MG63 (cell line): ENCODE data around the gene DLK1. TPM values are rescaled to one million over a fixed set of nuclear protein-coding genes. Genes with fewer than 3 reads are reported as not detected.

Experiments used
- DNase-seq: peaks from one replicate; pipeline ENCODE4 v3.0.0-alpha.2; 2020
- H3K27me3 ChIP-seq: fragments of 250-450 bp; sonication (Bioruptor Pico); 2 replicates; pipeline ENCODE4 v1.5.1; 2020; ENCODE audit warnings: mild to moderate bottlenecking, moderate library complexity
- H3K36me3 ChIP-seq: fragments of 250-450 bp; sonication (Bioruptor Pico); 2 replicates; pipeline ENCODE4 v1.5.1; 2020; ENCODE audit warnings: mild to moderate bottlenecking, moderate library complexity
- H3K4me3 ChIP-seq: fragments of 250-450 bp; sonication (Bioruptor Pico); 2 replicates; pipeline ENCODE4 v1.5.1; 2020; ENCODE audit warnings: mild to moderate bottlenecking, moderate library complexity
- H3K9me3 ChIP-seq: fragments of 250-450 bp; sonication (Bioruptor Pico); 2 replicates; pipeline ENCODE4 v1.5.1; 2020; ENCODE audit warnings: mild to moderate bottlenecking, moderate library complexity
- total RNA-seq: library from RNA; depleted of rRNA; stranded (reverse); fragments of >200 nt; shearing (Covaris generic); gene quantifications from 2 replicates; pipeline ENCODE4 v1.2.3, GENCODE V29; 2014; ENCODE audit warnings: low replicate concordance

Gene DLK1
- total RNA-seq, 1 experiment from 2014 or later = not detected

GRCh38 chr14:100690672-100691071 is 36.0 kb upstream of the DLK1 start:
- H3K36me3 ChIP-seq = no peaks in the 10 kb centered on the region
- H3K4me3 ChIP-seq = no peak overlapping the region
- no peak for DNase-seq
- H3K27me3 ChIP-seq = no peaks in the 10 kb centered on the region
- no peaks in the 10 kb centered on the region for H3K9me3 ChIP-seq

- H3K9me3 ChIP-seq = no peaks in the 10 kb centered on the region
- H3K27me3 ChIP-seq = no peaks in the 10 kb centered on the region
- H3K4me3 ChIP-seq = no peak overlapping the region
- no peaks in the 10 kb centered on the region for H3K36me3 ChIP-seq
- DNase-seq = peak; percentile 39
Measured at GRCh38 chr14:100691395-100692056, 35.2 kb upstream of the DLK1 start.

GRCh38 chr14:100692256-100692655 is 34.4 kb upstream of the DLK1 start:
- Histone ChIP-seq H3K9me3 (no peaks in the 10 kb centered on the region), H3K36me3 (no peaks in the 10 kb centered on the region), H3K27me3 (no peaks in the 10 kb centered on the region), H3K4me3 (peak overlapping the region; percentile 34)
- DNase-seq = peak; percentile 52

- peak overlapping the region; percentile 34 for H3K4me3 ChIP-seq
- no peaks in the 10 kb centered on the region for H3K36me3 ChIP-seq
- H3K27me3 ChIP-seq = no peaks in the 10 kb centered on the region
- peak; percentile 91 for DNase-seq
- H3K9me3 ChIP-seq = no peaks in the 10 kb centered on the region
Measured at GRCh38 chr14:100692859-100693558, 33.7 kb upstream of the DLK1 start.

- Histone ChIP-seq H3K4me3 (no peak overlapping the region), H3K27me3 (no peaks in the 10 kb centered on the region), H3K36me3 (no peaks in the 10 kb centered on the region), H3K9me3 (no peaks in the 10 kb centered on the region)
- no peak for DNase-seq
Measured at GRCh38 chr14:100693877-100694578, 32.7 kb upstream of the DLK1 start.

GRCh38 chr14:100694579-100695422 is 31.9 kb upstream of the DLK1 start:
- Histone ChIP-seq H3K27me3 (no peaks in the 10 kb centered on the region), H3K36me3 (no peaks in the 10 kb centered on the region), H3K9me3 (no peaks in the 10 kb centered on the region), H3K4me3 (no peak overlapping the region)
- DNase-seq = no peak

GRCh38 chr14:100695423-100695738 is 31.3 kb upstream of the DLK1 start:
- no peaks in the 10 kb centered on the region for H3K36me3 ChIP-seq
- no peak overlapping the region for H3K4me3 ChIP-seq
- no peaks in the 10 kb centered on the region for H3K27me3 ChIP-seq
- H3K9me3 ChIP-seq = no peaks in the 10 kb centered on the region
- no peak for DNase-seq

GRCh38 chr14:100696008-100696407 is 30.7 kb upstream of the DLK1 start:
- Histone ChIP-seq H3K27me3 (no peaks in the 10 kb centered on the region), H3K4me3 (no peak overlapping the region), H3K9me3 (no peaks in the 10 kb centered on the region), H3K36me3 (no peaks in the 10 kb centered on the region)
- DNase-seq = no peak

- Histone ChIP-seq H3K4me3 (no peak overlapping the region), H3K9me3 (no peaks in the 10 kb centered on the region), H3K27me3 (no peaks in the 10 kb centered on the region), H3K36me3 (no peaks in the 10 kb centered on the region)
- no peak for DNase-seq
Measured at GRCh38 chr14:100696590-100696989, 30.1 kb upstream of the DLK1 start.

- H3K4me3 ChIP-seq = no peak overlapping the region
- H3K36me3 ChIP-seq = no peaks in the 10 kb centered on the region
- DNase-seq = no peak
- no peaks in the 10 kb centered on the region for H3K27me3 ChIP-seq
- H3K9me3 ChIP-seq = no peaks in the 10 kb centered on the region
Measured at GRCh38 chr14:100698066-100698465, 28.6 kb upstream of the DLK1 start.

GRCh38 chr14:100698666-100699448 is 27.8 kb upstream of the DLK1 start:
- Histone ChIP-seq H3K9me3 (no peaks in the 10 kb centered on the region), H3K27me3 (no peaks in the 10 kb centered on the region), H3K36me3 (no peaks in the 10 kb centered on the region), H3K4me3 (no peak overlapping the region)
- DNase-seq = no peak

GRCh38 chr14:100701314-100701713 is 25.4 kb upstream of the DLK1 start:
- no peaks in the 10 kb centered on the region for H3K9me3 ChIP-seq
- H3K36me3 ChIP-seq = no peaks in the 10 kb centered on the region
- no peak for DNase-seq
- H3K4me3 ChIP-seq = no peak overlapping the region
- no peaks in the 10 kb centered on the region for H3K27me3 ChIP-seq

- no peak overlapping the region for H3K4me3 ChIP-seq
- DNase-seq = no peak
- H3K9me3 ChIP-seq = no peaks in the 10 kb centered on the region
- H3K27me3 ChIP-seq = no peaks in the 10 kb centered on the region
- no peaks in the 10 kb centered on the region for H3K36me3 ChIP-seq
Measured at GRCh38 chr14:100702590-100702989, 24.1 kb upstream of the DLK1 start.

- no peak for DNase-seq
Measured at GRCh38 chr14:100703386-100704220, 23.1 kb upstream of the DLK1 start.

GRCh38 chr14:100706200-100706599 is 20.5 kb upstream of the DLK1 start:
- Histone ChIP-seq H3K27me3 (no peaks in the 10 kb centered on the region), H3K9me3 (no peaks in the 10 kb centered on the region), H3K36me3 (no peaks in the 10 kb centered on the region), H3K4me3 (no peak overlapping the region)
- DNase-seq = no peak

More at GRCh38 chr14:100703386-100704220, 23.1 kb upstream of the DLK1 start:
- H3K9me3 ChIP-seq = no peaks in the 10 kb centered on the region
- no peak overlapping the region for H3K4me3 ChIP-seq
- H3K36me3 ChIP-seq = no peaks in the 10 kb centered on the region
- no peaks in the 10 kb centered on the region for H3K27me3 ChIP-seq
